Naive thymus-derived CD4-positive, alpha-beta T cell (primary cell): ENCODE data around the gene TUBG1. TPM values are rescaled to one million over a fixed set of nuclear protein-coding genes. Genes with fewer than 3 reads are reported as not detected.
"Not testable (repeated sequence)": the region's sequence is repeated elsewhere in the genome, so short reads cannot be mapped to it uniquely, and the experiment has no call there.

ENCODE experiments used
- ATAC-seq: fragments of 150-1000 bp; cut with Tn5 transposase; 2 replicates; pipeline ENCODE4 v1.10.0; 2021; ENCODE audit warnings: mild to moderate bottlenecking, moderate library complexity
- CTCF ChIA-PET: fragments of 350-600 bp; sonication (Branson Sonifier 250); formaldehyde crosslinking; loops from one replicate; lab custom pipeline; 2021; ENCODE audit warnings: antibody characterized with exemption; lab: Charles Lee
- POLR2A ChIA-PET: fragments of 350-600 bp; sonication (Branson Sonifier 250); formaldehyde crosslinking; loops from one replicate; lab custom pipeline; 2021; ENCODE audit warnings: antibody characterized with exemption, inconsistent platforms; lab: Charles Lee
- DNase-seq, 9 donors: peaks; one replicate each; pipeline versions ENCODE4 v3.0.0 to v3.0.0-alpha.2; 2020 to 2022; ENCODE audit warnings: mixed read lengths in 1 of 9
- H3K27ac ChIP-seq: one replicate; pipeline ENCODE4 v1.7.0; 2013; ENCODE audit warnings: mild to moderate bottlenecking, low read depth, low read length, moderate library complexity
- H3K27me3 ChIP-seq, 2 donors: one replicate each; pipeline ENCODE4 v1.7.0; 2013; ENCODE audit warnings: low read length in 2 of 2, mild to moderate bottlenecking in 2 of 2, moderate library complexity in 2 of 2; ENCODE audit not compliant: control insufficient read depth in 2 of 2, insufficient read depth in 2 of 2
- H3K36me3 ChIP-seq, 3 experiments: 1 replicate in 2 of 3; 2 replicates in 1 of 3; pipeline ENCODE4 v1.7.0; 2013; ENCODE audit warnings: low read length in 3 of 3, mild to moderate bottlenecking in 3 of 3, moderate library complexity in 1 of 3; ENCODE audit not compliant: insufficient read depth in 3 of 3, control insufficient read depth in 2 of 3
- H3K4me1 ChIP-seq, 2 donors: one replicate each; pipeline ENCODE4 v1.7.0; 2013; ENCODE audit warnings: low read length in 2 of 2, mild to moderate bottlenecking in 2 of 2, moderate library complexity in 1 of 2; ENCODE audit not compliant: control insufficient read depth in 2 of 2, insufficient read depth in 2 of 2
- H3K4me3 ChIP-seq: 2 replicates; pipeline ENCODE4 v1.7.0; 2013; ENCODE audit warnings: mild to moderate bottlenecking, low read length
- H3K9me3 ChIP-seq, 3 experiments: 1 replicate in 2 of 3; 2 replicates in 1 of 3; pipeline ENCODE4 v1.7.0; 2013; ENCODE audit warnings: low read length in 3 of 3; ENCODE audit not compliant: control insufficient read depth in 2 of 3
- H3K27ac Mint-ChIP-seq, 9 donors: one replicate each; pipeline ENCODE4 v1.8.0; 2020 to 2022; ENCODE audit warnings: mixed read lengths in 9 of 9, mild to moderate bottlenecking in 8 of 9, moderate library complexity in 5 of 9, inconsistent platforms in 2 of 9
- H3K27me3 Mint-ChIP-seq, 5 donors: one replicate each; pipeline ENCODE4 v1.8.0; 2021 to 2022; ENCODE audit warnings: mixed read lengths in 5 of 5, mild to moderate bottlenecking in 1 of 5
- H3K36me3 Mint-ChIP-seq, 5 donors: one replicate each; pipeline ENCODE4 v1.8.0; 2020 to 2022; ENCODE audit warnings: mixed read lengths in 5 of 5, mild to moderate bottlenecking in 3 of 5, inconsistent platforms in 1 of 5
- H3K4me1 Mint-ChIP-seq, 7 donors: one replicate each; pipeline ENCODE4 v1.8.0; 2020 to 2022; ENCODE audit warnings: mixed read lengths in 7 of 7, mild to moderate bottlenecking in 3 of 7, inconsistent platforms in 1 of 7
- H3K4me3 Mint-ChIP-seq, 10 donors: one replicate each; pipeline ENCODE4 v1.8.0; 2020 to 2022; ENCODE audit warnings: mild to moderate bottlenecking in 10 of 10, mixed read lengths in 10 of 10, moderate library complexity in 6 of 10, inconsistent platforms in 2 of 10
- H3K9me3 Mint-ChIP-seq, 11 donors: one replicate each; pipeline ENCODE4 v1.8.0; 2020 to 2022; ENCODE audit warnings: mixed read lengths in 11 of 11, mild to moderate bottlenecking in 4 of 11, inconsistent platforms in 1 of 11, moderate library complexity in 1 of 11
- intact Hi-C, 2 donors: fragments of 100-400 bp; cut with micrococcal nuclease; formaldehyde crosslinking; loops; one replicate each; pipeline ENCODE4 v1.15.1; 2023
- polyA plus RNA-seq, 2 donors: library from polyadenylated mRNA; unstranded; fragments of 300-500 nt; fragmentation: Illumina TruSeq; gene quantifications; one replicate each; pipeline ENCODE4 v1.2.3, GENCODE V29; 2021
- total RNA-seq, 6 experiments: library from RNA in 5 of 6; stranded (reverse) in 5 of 6; gene quantifications; 1 replicate in 5 of 6; 2 replicates in 1 of 6; pipeline ENCODE4 v1.2.3 and lab custom pipeline; 2021 to 2026

TUBG1 gene
- total and polyA plus RNA-seq, 7 experiments from 2014 or later = 4.8 to 54.4 (median 12.5) TPM

DNA sequence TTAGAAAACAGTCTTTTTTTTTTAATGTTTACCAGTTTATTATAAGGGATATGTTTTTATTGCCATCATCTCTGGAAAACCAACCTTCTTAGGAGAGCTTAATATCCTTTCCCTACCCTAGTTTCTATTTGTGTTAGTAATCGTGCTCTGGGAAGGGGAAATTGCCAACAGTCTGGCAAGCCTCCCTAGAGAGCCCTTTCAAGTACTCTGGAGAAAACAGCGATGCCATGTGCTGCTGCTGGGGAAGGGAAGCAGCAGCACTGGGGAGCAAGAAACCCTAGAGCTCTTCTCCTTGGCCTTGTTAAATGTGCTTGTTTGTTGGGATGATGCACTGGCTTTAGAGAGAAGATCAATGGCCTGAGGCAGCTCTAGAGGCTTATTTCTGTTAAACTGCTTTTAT lies 10.6 kb upstream of the TUBG1 start:
- peaks cover 0 to 7% of the 10 kb centered on the region in 2 donors for H3K4me1 ChIP-seq
- H3K9me3 Mint-ChIP-seq = no peaks in the 10 kb centered on the region
- POLR2A ChIA-PET = interaction anchor here (0.6 to 3.7 kb wide), 4 partner anchors 9 to 80 kb away, joined by 3 to 25 read pairs (median 4); partner anchors contain the start of genes RETREG3 and TUBG1
- no peak for ATAC-seq
- no peaks in the 10 kb centered on the region for H3K27me3 ChIP-seq
- peaks cover 3 to 26% (median 15%) of the 10 kb centered on the region in 5 donors for H3K36me3 Mint-ChIP-seq
- peaks cover 0 to 19% (median 3%) of the 10 kb centered on the region in 3 experiments for H3K36me3 ChIP-seq
- CTCF ChIA-PET = interaction anchor here (0.7 kb wide), 1 partner anchor 9 kb away, joined by 3 read pairs; no protein-coding TSS in a partner anchor
- no peak for DNase-seq
- no peaks in the 10 kb centered on the region for H3K27me3 Mint-ChIP-seq
- peaks cover 13 to 48% (median 41%) of the 10 kb centered on the region in 7 donors for H3K4me1 Mint-ChIP-seq
- no peak overlapping the region for H3K4me3 ChIP-seq
- H3K4me3 Mint-ChIP-seq = peak overlapping the region in 7 of 10 donors; percentile 17 to 65 (median 38)
- no peaks in the 10 kb centered on the region for H3K9me3 ChIP-seq
- intact Hi-C loops = no loop called here
- H3K27ac Mint-ChIP-seq = peak overlapping the region in 5 of 9 donors; percentile 19 to 71 (median 33)
- H3K27ac ChIP-seq = no peak overlapping the region

- no peak overlapping the region for H3K27ac ChIP-seq
- no peak overlapping the region for H3K4me3 ChIP-seq
- CTCF ChIA-PET = no interaction called here
- H3K4me1 ChIP-seq = peaks cover 30 to 45% of the 10 kb centered on the region in 2 donors
- H3K36me3 Mint-ChIP-seq = peaks cover 3 to 36% (median 21%) of the 10 kb centered on the region in 5 donors
- H3K4me1 Mint-ChIP-seq = peaks cover 44 to 84% (median 71%) of the 10 kb centered on the region in 7 donors
- no peak for DNase-seq
- H3K36me3 ChIP-seq = peaks cover 0 to 12% (median 0%) of the 10 kb centered on the region in 3 experiments
- H3K27me3 ChIP-seq = no peaks in the 10 kb centered on the region
- peak overlapping the region in 6 of 10 donors; percentile 21 to 95 (median 44) for H3K4me3 Mint-ChIP-seq
- no peak for ATAC-seq
- no peaks in the 10 kb centered on the region for H3K27me3 Mint-ChIP-seq
- H3K9me3 ChIP-seq = no peaks in the 10 kb centered on the region
- no peaks in the 10 kb centered on the region for H3K9me3 Mint-ChIP-seq
- peak overlapping the region in 3 of 9 donors; percentile 41 to 63 (median 55) for H3K27ac Mint-ChIP-seq
- POLR2A ChIA-PET = no interaction called here
- intact Hi-C loops = no loop called here
Observed at GRCh38 chr17:42603318-42603717, 6.2 kb upstream of the TUBG1 start.

DNA sequence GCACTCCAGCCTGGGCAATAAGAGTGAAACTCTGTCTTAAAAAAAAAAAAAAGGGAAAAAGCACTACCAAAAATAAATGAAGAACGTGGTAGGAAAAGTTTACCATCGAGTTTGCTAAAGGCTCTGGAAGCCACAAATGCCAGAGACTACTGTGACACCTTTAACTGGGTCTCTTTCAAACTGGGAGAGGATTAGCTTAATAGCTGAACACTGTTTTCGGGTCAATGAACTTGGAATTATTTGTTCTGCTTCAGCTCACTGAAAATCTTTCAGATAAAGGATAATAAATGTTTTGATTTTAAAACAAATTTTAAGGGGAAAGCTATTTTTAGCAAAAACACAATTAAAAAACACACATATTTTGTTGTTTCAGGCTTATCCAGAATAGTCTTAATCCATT lies 1.7 kb upstream of the TUBG1 start:
- Histone ChIP-seq H3K4me1 (peaks cover 30 to 38% of the 10 kb centered on the region in 2 donors), H3K27ac (peak overlapping the region; percentile 89), H3K9me3 (no peaks in the 10 kb centered on the region), H3K4me3 (peak overlapping the region; percentile 85), H3K27me3 (no peaks in the 10 kb centered on the region), H3K36me3 (peaks cover 0 to 14% (median 0%) of the 10 kb centered on the region in 3 experiments)
- ATAC-seq (no peak), DNase-seq (no peak)
- Mint-ChIP-seq H3K36me3 (peaks cover 3 to 32% (median 18%) of the 10 kb centered on the region in 5 donors), H3K9me3 (peaks cover 0 to 4% (median 0%) of the 10 kb centered on the region in 11 donors), H3K4me3 (peak overlapping the region; percentile 95 to 100 (median 100)), H3K4me1 (peaks cover 45 to 70% (median 55%) of the 10 kb centered on the region in 7 donors), H3K27me3 (peaks cover 0 to 2% (median 0%) of the 10 kb centered on the region in 5 donors), H3K27ac (peak overlapping the region in 8 of 9 donors; percentile 94 to 100 (median 98))
- intact Hi-C loops = loop anchor here (2.0 to 5.0 kb wide), 9 partner anchors 45 to 1515 kb away; partner anchors contain the start of genes COASY (in 2 of the 2), CNP (in 1 of the 2), DHX8 (in 1 of the 2) and HDAC5 (in 1 of the 2)
- ChIA-PET POLR2A (interaction anchor here (0.7 to 3.1 kb wide), 13 partner anchors 9 to 1496 kb away, joined by 3 to 28 read pairs (median 4); partner anchors contain the start of genes EIF1, MLX and PSMC3IP), CTCF (interaction anchor here (0.7 to 2.6 kb wide), 6 partner anchors 26 to 148 kb away, joined by 3 to 17 read pairs (median 3); partner anchors contain the start of genes PLEKHH3 and PSMC3IP)

DNA sequence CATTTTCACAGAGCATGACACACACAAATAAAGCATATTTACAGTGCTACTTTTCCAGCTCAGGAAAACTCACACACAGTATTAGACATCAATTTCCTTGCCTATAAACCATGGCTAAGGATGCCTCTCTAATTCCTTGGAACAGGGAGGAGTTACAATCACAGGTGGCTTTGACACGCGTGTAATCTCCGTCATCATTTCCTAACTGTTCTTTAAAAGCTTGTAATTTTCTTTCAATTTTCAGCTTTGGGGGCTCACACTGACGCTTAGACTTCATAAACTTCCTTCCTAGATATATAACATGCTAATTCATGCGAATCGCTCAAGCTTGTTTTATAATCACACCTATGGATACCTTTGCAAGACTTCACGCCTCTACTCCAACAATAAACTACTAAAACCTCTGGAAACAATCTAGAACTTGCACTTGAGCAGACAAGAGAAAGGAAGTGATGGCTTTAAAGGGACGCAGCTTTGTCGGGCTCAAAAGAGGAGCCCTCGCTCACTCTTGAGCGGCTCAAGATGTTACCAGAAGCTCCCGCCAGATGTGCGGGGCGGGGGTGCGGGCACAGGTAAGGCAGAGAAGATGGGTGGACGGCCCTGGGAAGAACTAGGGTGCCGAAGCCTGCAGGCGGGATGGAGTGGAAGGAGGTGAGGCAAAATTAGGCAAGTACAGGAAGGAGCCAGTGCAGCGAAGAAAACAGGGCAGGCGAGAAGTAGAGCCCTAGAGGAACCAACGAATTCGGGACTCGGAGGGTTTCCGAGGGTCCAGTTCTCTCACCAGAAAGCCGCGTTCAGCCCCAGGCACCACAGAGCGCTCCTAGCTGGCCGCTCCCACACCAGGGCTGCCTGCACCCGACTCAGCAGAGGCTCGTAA lies 940 bp upstream of the TUBG1 start:
- peak in 7 of 9 donors; percentile 12 to 44 (median 36) for DNase-seq
- peaks cover 0 to 4% (median 0%) of the 10 kb centered on the region in 11 donors for H3K9me3 Mint-ChIP-seq
- Histone ChIP-seq H3K36me3 (peaks cover 0 to 19% (median 0%) of the 10 kb centered on the region in 3 experiments), H3K9me3 (no peaks in the 10 kb centered on the region), H3K27ac (peak overlapping the region; percentile 89), H3K4me1 (peaks cover 30 to 38% of the 10 kb centered on the region in 2 donors), H3K27me3 (no peaks in the 10 kb centered on the region), H3K4me3 (peak overlapping the region; percentile 85)
- intact Hi-C loops = loop anchor here (1.0 to 5.0 kb wide), 19 partner anchors 30 to 1514 kb away; partner anchors contain the start of genes COASY (in 2 of the 2), STAT3 (in 2 of the 2), BECN1 (in 1 of the 2) and BRCA1 (in 1 of the 2)
- peaks cover 0 to 2% (median 0%) of the 10 kb centered on the region in 5 donors for H3K27me3 Mint-ChIP-seq
- peaks cover 0 to 30% (median 13%) of the 10 kb centered on the region in 5 donors for H3K36me3 Mint-ChIP-seq
- ATAC-seq = peak; percentile 64
- H3K4me3 Mint-ChIP-seq = peak overlapping the region; percentile 95 to 100 (median 100)
- peaks cover 40 to 62% (median 48%) of the 10 kb centered on the region in 7 donors for H3K4me1 Mint-ChIP-seq
- CTCF ChIA-PET = interaction anchor here (0.5 to 2.6 kb wide), 11 partner anchors 10 to 398 kb away, joined by 3 to 17 read pairs (median 3); partner anchors contain the start of genes MLX, PLEKHH3 and PSMC3IP
- H3K27ac Mint-ChIP-seq = peak overlapping the region; percentile 94 to 100 (median 97)
- POLR2A ChIA-PET = interaction anchor here (0.7 to 3.1 kb wide), 24 partner anchors 9 to 920 kb away, joined by 3 to 28 read pairs (median 4); partner anchors contain the start of genes BECN1, EIF1, MLX and PSMC3IP

GRCh38 chr17:42609814-42610801 lies 625 bp downstream of the TUBG1 start:
- peak overlapping the region; percentile 94 to 100 (median 97) for H3K27ac Mint-ChIP-seq
- peaks cover 0 to 27% (median 3%) of the 10 kb centered on the region in 3 experiments for H3K36me3 ChIP-seq
- not testable (repeated sequence) for H3K9me3 Mint-ChIP-seq, H3K9me3 ChIP-seq, ATAC-seq, H3K27me3 Mint-ChIP-seq, H3K27me3 ChIP-seq
- peaks cover 25 to 29% of the 10 kb centered on the region in 2 donors for H3K4me1 ChIP-seq
- intact Hi-C loops = loop anchor here (1.0 to 5.0 kb wide), 19 partner anchors 32 to 1512 kb away; partner anchors contain the start of genes COASY (in 2 of the 2), STAT3 (in 2 of the 2), BECN1 (in 1 of the 2) and BRCA1 (in 1 of the 2)
- peaks cover 30 to 47% (median 34%) of the 10 kb centered on the region in 7 donors for H3K4me1 Mint-ChIP-seq
- peak in 1 of 9 donors; percentile 15 for DNase-seq
- CTCF ChIA-PET = interaction anchor here (1.0 to 2.6 kb wide), 3 partner anchors 32 to 69 kb away, joined by 3 to 17 read pairs (median 4); partner anchors contain the start of genes MLX and PSMC3IP
- H3K4me3 ChIP-seq = peak overlapping the region; percentile 85
- H3K36me3 Mint-ChIP-seq = peaks cover 4 to 34% (median 16%) of the 10 kb centered on the region in 5 donors
- peak overlapping the region; percentile 72 for H3K27ac ChIP-seq
- H3K4me3 Mint-ChIP-seq = peak overlapping the region; percentile 95 to 100 (median 100)
- POLR2A ChIA-PET = interaction anchor here (0.6 to 3.1 kb wide), 15 partner anchors 8 to 758 kb away, joined by 3 to 28 read pairs (median 5); partner anchors contain the start of genes BECN1, PLEKHH3, PSMC3IP and TUBG2
